IPS-18c (cell line): ENCODE measurements around the gene SH3PXD2B.

Experiments
- H3K4me3 ChIP-seq: 2 replicates; pipeline ENCODE4 v1.7.0; 2013; ENCODE audit warnings: low read depth, mild to moderate bottlenecking, low read length, moderate library complexity; ENCODE audit not compliant: insufficient read depth
- H3K9me3 ChIP-seq: one replicate; pipeline ENCODE4 v1.6.1; 2013; ENCODE audit warnings: mild to moderate bottlenecking, low read length, moderate library complexity; ENCODE audit not compliant: control insufficient read depth, insufficient read depth

The SH3PXD2B gene

GRCh38 chr5:172454358-172455086 is at the start of gene SH3PXD2B:
SH3PXD2B (minus strand) TSS chr5:172454525; CDS start chr5:172454352, 173 bp downstream.
- H3K4me3 ChIP-seq, result peak within 1 kb of the TSS; percentile 82
- H3K9me3 ChIP-seq, result no peaks in the 10 kb centered on the region

GRCh38 chr5:172502969-172503368 is 48.6 kb upstream of the SH3PXD2B start:
- no peaks in the 10 kb centered on the region for H3K9me3 ChIP-seq
- no peak overlapping the region for H3K4me3 ChIP-seq

GRCh38 chr5:172502410-172502809 is 48.1 kb upstream of the SH3PXD2B start:
- H3K4me3 ChIP-seq, result no peak overlapping the region
- H3K9me3 ChIP-seq, result no peaks in the 10 kb centered on the region

GRCh38 chr5:172501708-172502320 is 47.5 kb upstream of the SH3PXD2B start:
- Histone ChIP-seq H3K9me3 (no peaks in the 10 kb centered on the region), H3K4me3 (no peak overlapping the region)

GRCh38 chr5:172499287-172499686 is 45.0 kb upstream of the SH3PXD2B start:
- peaks cover 3% of the 10 kb centered on the region for H3K9me3 ChIP-seq
- H3K4me3 ChIP-seq, result no peak overlapping the region

- Histone ChIP-seq H3K9me3 (peaks cover 3% of the 10 kb centered on the region), H3K4me3 (no peak overlapping the region)
Measured at GRCh38 chr5:172498431-172499129, 44.3 kb upstream of the SH3PXD2B start.

- Histone ChIP-seq H3K4me3 (no peak overlapping the region), H3K9me3 (peaks cover 3% of the 10 kb centered on the region)
Measured at GRCh38 chr5:172497591-172498255, 43.4 kb upstream of the SH3PXD2B start.

- H3K9me3 ChIP-seq, result peaks cover 3% of the 10 kb centered on the region
- no peak overlapping the region for H3K4me3 ChIP-seq
Measured at GRCh38 chr5:172496671-172497371, 42.5 kb upstream of the SH3PXD2B start.

- H3K4me3 ChIP-seq, result no peak overlapping the region
- peaks cover 3% of the 10 kb centered on the region for H3K9me3 ChIP-seq
Measured at GRCh38 chr5:172494630-172495505, 40.5 kb upstream of the SH3PXD2B start.

- H3K9me3 ChIP-seq, result peaks cover 3% of the 10 kb centered on the region
Measured at GRCh38 chr5:172493906-172494305, 39.6 kb upstream of the SH3PXD2B start.

GRCh38 chr5:172493461-172493860 is 39.1 kb upstream of the SH3PXD2B start:
- peaks cover 3% of the 10 kb centered on the region for H3K9me3 ChIP-seq
- H3K4me3 ChIP-seq, result no peak overlapping the region

More at GRCh38 chr5:172493906-172494305, 39.6 kb upstream of the SH3PXD2B start:
- no peak overlapping the region for H3K4me3 ChIP-seq

- peaks cover 3% of the 10 kb centered on the region for H3K9me3 ChIP-seq
Measured at GRCh38 chr5:172493002-172493401, 38.7 kb upstream of the SH3PXD2B start.

GRCh38 chr5:172492097-172492840 is 37.9 kb upstream of the SH3PXD2B start:
- Histone ChIP-seq H3K9me3 (peaks cover 3% of the 10 kb centered on the region), H3K4me3 (no peak overlapping the region)

More at GRCh38 chr5:172493002-172493401, 38.7 kb upstream of the SH3PXD2B start:
- H3K4me3 ChIP-seq, result no peak overlapping the region

- Histone ChIP-seq H3K4me3 (no peak overlapping the region), H3K9me3 (peaks cover 3% of the 10 kb centered on the region)
Measured at GRCh38 chr5:172491481-172491880, 37.2 kb upstream of the SH3PXD2B start.
